ENCODE results near the gene AVPI1. TPM values are rescaled to one million over a fixed set of nuclear protein-coding genes. Genes with fewer than 3 reads are reported as not detected.

AVPI1 gene
- total and polyA plus RNA-seq, 2 of the 13 experiments (the other 11 are each of a cell fraction or from before 2014, with no cell fraction given), result 39.8 to 61.2 TPM

GRCh38 chr10:97679594-97679993 is 7.4 kb downstream of the AVPI1 start:
- ATAC-seq (no peak), FAIRE-seq (no peak), DNase-seq (ENCODE audit: low spot score) (no peak)
- Histone ChIP-seq H4K20me1 (ENCODE audit: insufficient read depth, low read length) (peaks cover 32% of the 10 kb centered on the region), H2AFZ (ENCODE audit: low read length) (no peak overlapping the region), H3K9ac (ENCODE audit: insufficient read depth, low read depth, low read length) (no peak overlapping the region), H3K27me3 (ENCODE audit: control insufficient read depth in 1 of 2, insufficient read depth in 2 of 2, low read length in 2 of 2) (no peaks in the 10 kb centered on the region; a peak in 1 of 5 replicates), H3K4me1 (ENCODE audit: insufficient read depth, low read length) (peaks cover 29% of the 10 kb centered on the region), H3K27ac (ENCODE audit: extremely low read length, insufficient read depth, low read length) (no peak overlapping the region), H3K9me3 (ENCODE audit: low read length) (no peaks in the 10 kb centered on the region), H3K4me3 (replicated peaks in 1 of 3; ENCODE audit: insufficient read depth in 1 of 3, low read depth in 2 of 3, low read length in 3 of 3) (no peak overlapping the region), H3K4me2 (ENCODE audit: low read depth, low read length) (no peak overlapping the region), H3K36me3 (replicated peaks in 1 of 2; ENCODE audit: control insufficient read depth in 1 of 2, insufficient read depth in 2 of 2, low read length in 2 of 2) (peaks cover 19 to 64% of the 10 kb centered on the region in 2 experiments), H3K79me2 (ENCODE audit: insufficient read depth, low read length) (peaks cover 43% of the 10 kb centered on the region)
- no peak for TF ChIP-seq ZNF614 (CRISPR knock-in tag; IDR thresholded peaks at IDR 0.05; ENCODE audit: borderline replicate concordance)
- TF ChIP-seq RBFOX2 (IDR thresholded peaks at IDR 0.05; ENCODE audit: low read depth, low read length), result peak; percentile 56; the same call in 1 of the 2 replicates
- no peak for TF ChIP-seq ZNF431 (CRISPR knock-in tag; IDR thresholded peaks at IDR 0.05; ENCODE audit: borderline replicate concordance, low read depth)
- TF ChIP-seq ZNF367 (CRISPR knock-in tag; IDR thresholded peaks at IDR 0.05; ENCODE audit: borderline replicate concordance), result no peak
- peak; percentile 66 for TF ChIP-seq AGO2 (optimal IDR thresholded peaks at IDR 0.05; ENCODE audit: low read depth, low read length)
- TF ChIP-seq MXD4 (CRISPR knock-in tag; IDR thresholded peaks at IDR 0.05), result no peak
- ChIA-PET POLR2A (interaction anchor here (0.5 kb wide), 1 partner anchor 54 kb away, joined by 3 read pairs; no protein-coding TSS in a partner anchor), CTCF (ENCODE audit: low intra/inter-chr PET ratio, low total read pairs) (no interaction called here)
- WGBS (ENCODE audit: low lambda C conversion rate), result 100% methylated on average over 1 of the region's 16 CpGs
- in situ Hi-C loops (cut with HindIII; ENCODE audit: extremely low pct_ligation_motif_present, low pct_unique_long_range_greater_than_20kb) (loop anchor here (5.0 kb wide), 1 partner anchor 53 kb away; no protein-coding TSS in a partner anchor), intact Hi-C loops (cut with micrococcal nuclease; ENCODE audit: unreplicated experiment) (no loop called here)
- no TSS peak for BruUV-seq (replicated peaks)

- no peaks in the 10 kb centered on the region for H3K9me3 ChIP-seq (ENCODE audit: low read length)
- no peak overlapping the region for H3K4me2 ChIP-seq (ENCODE audit: low read depth, low read length)
- ATAC-seq, result peak; percentile 75
- no peak overlapping the region for H3K9ac ChIP-seq (ENCODE audit: insufficient read depth, low read depth, low read length)
- H2AFZ ChIP-seq (ENCODE audit: low read length), result no peak overlapping the region
- peak; percentile 34 for FAIRE-seq
- 80% methylated on average over 2 of the region's 2 CpGs for whole genome bisulfite sequencing (ENCODE audit: low lambda C conversion rate)
- ChIA-PET CTCF (ENCODE audit: low intra/inter-chr PET ratio, low total read pairs) (interaction anchor here (0.9 to 2.8 kb wide), 4 partner anchors 24 to 55 kb away, joined by 3 to 40 read pairs (median 7); no protein-coding TSS in a partner anchor), POLR2A (interaction anchor here (0.6 to 5.9 kb wide), 5 partner anchors 10 to 93 kb away, joined by 3 to 29 read pairs (median 3); partner anchors contain the start of genes AVPI1 and ZFYVE27)
- peaks cover 17% of the 10 kb centered on the region for H3K79me2 ChIP-seq (ENCODE audit: insufficient read depth, low read length)
- in situ Hi-C loops (cut with HindIII; ENCODE audit: extremely low pct_ligation_motif_present, low pct_unique_long_range_greater_than_20kb) (loop anchor here (5.0 kb wide), 1 partner anchor 55 kb away; no protein-coding TSS in a partner anchor), intact Hi-C loops (cut with micrococcal nuclease; ENCODE audit: unreplicated experiment) (loop anchor here (1.0 to 2.0 kb wide), 3 partner anchors 24 to 54 kb away; no protein-coding TSS in a partner anchor)
- H3K4me1 ChIP-seq (ENCODE audit: insufficient read depth, low read length), result peaks cover 3% of the 10 kb centered on the region
- peak; percentile 49 for DNase-seq (ENCODE audit: low spot score)
- BruUV-seq (replicated peaks), result no TSS peak
- no peak overlapping the region for H3K27ac ChIP-seq (ENCODE audit: extremely low read length, insufficient read depth, low read length)
- no peaks in the 10 kb centered on the region for H3K27me3 ChIP-seq (ENCODE audit: control insufficient read depth in 1 of 2, insufficient read depth in 2 of 2, low read length in 2 of 2)
- no peak overlapping the region for H3K4me3 ChIP-seq (replicated peaks in 1 of 3; ENCODE audit: insufficient read depth in 1 of 3, low read depth in 2 of 3, low read length in 3 of 3)
- peaks cover 20% of the 10 kb centered on the region for H4K20me1 ChIP-seq (ENCODE audit: insufficient read depth, low read length)
- peaks cover 24 to 78% of the 10 kb centered on the region in 2 experiments for H3K36me3 ChIP-seq (replicated peaks in 1 of 2; ENCODE audit: control insufficient read depth in 1 of 2, insufficient read depth in 2 of 2, low read length in 2 of 2)
- TF ChIP-seq ZFP37 (CRISPR knock-in tag; IDR thresholded peaks at IDR 0.05; ENCODE audit: borderline replicate concordance) (no peak), SMC3 (IDR thresholded peaks at IDR 0.05; ENCODE audit: low read length) (peak; percentile 83), KDM2A (CRISPR knock-in tag; IDR thresholded peaks at IDR 0.05; ENCODE audit: borderline replicate concordance, low read depth) (peak; percentile 18; the same call in 1 of the 2 replicates), ZUFSP (CRISPR knock-in tag; IDR thresholded peaks at IDR 0.05; ENCODE audit: borderline replicate concordance) (no peak), TSC22D2 (CRISPR knock-in tag; IDR thresholded peaks at IDR 0.05; ENCODE audit: borderline replicate concordance) (no peak), ZNF3 (CRISPR knock-in tag; IDR thresholded peaks at IDR 0.05) (no peak), TOPORS (CRISPR knock-in tag; IDR thresholded peaks at IDR 0.05) (no peak)
- TF ChIP-seq, protein P1, sequence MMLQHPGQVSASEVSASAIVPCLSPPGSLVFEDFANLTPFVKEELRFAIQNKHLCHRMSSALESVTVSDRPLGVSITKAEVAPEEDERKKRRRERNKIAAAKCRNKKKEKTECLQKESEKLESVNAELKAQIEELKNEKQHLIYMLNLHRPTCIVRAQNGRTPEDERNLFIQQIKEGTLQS (CRISPR knock-in tag; IDR thresholded peaks at IDR 0.05), result no peak
- TF ChIP-seq, protein P2, sequence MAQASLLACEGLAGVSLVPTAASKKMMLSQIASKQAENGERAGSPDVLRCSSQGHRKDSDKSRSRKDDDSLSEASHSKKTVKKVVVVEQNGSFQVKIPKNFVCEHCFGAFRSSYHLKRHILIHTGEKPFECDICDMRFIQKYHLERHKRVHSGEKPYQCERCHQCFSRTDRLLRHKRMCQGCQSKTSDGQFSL (CRISPR knock-in tag; IDR thresholded peaks at IDR 0.05), result no peak
Measured at GRCh38 chr10:97676770-97677581, 10.1 kb downstream of the AVPI1 start.

Measured in HepG2 (cell line).